ENCODE results near the gene CLEC17A. TPM values are rescaled to one million over a fixed set of nuclear protein-coding genes. Genes with fewer than 3 reads are reported as not detected.

CLEC17A gene
- total RNA-seq, 1 donor: not detected

DNA sequence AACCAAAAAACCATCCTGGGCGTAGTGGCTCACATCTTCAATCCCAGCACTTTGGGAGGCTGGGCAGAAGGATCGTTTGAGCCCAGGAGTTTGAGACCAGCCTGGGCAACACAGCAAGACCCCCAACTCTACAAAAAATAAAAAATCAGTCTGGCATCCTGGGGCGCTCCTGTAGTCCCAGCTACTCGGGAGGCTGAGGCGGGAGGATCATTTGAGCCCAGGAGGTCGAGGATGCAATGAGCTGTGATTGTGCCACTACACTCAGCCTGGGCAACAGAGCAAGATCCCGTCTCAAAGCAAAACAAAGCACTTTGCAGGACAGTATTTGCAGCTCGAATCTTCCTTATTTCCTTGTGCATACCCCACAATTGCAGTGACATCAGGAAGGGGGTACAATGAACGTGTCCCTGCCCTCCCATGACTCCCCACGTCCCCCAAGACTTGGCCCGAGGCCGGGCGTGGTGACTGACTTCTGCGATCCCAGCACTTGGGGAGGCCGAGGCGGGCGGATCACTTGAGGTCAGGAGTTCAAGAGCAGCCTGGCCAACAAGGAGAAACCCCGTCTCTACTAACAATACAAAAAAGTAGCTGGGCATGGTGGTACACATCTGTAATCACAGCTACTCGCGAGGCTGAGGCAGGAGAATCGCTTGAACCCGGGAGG lies 11.9 kb upstream of the CLEC17A start:
- TF ChIP-seq, protein P1, sequence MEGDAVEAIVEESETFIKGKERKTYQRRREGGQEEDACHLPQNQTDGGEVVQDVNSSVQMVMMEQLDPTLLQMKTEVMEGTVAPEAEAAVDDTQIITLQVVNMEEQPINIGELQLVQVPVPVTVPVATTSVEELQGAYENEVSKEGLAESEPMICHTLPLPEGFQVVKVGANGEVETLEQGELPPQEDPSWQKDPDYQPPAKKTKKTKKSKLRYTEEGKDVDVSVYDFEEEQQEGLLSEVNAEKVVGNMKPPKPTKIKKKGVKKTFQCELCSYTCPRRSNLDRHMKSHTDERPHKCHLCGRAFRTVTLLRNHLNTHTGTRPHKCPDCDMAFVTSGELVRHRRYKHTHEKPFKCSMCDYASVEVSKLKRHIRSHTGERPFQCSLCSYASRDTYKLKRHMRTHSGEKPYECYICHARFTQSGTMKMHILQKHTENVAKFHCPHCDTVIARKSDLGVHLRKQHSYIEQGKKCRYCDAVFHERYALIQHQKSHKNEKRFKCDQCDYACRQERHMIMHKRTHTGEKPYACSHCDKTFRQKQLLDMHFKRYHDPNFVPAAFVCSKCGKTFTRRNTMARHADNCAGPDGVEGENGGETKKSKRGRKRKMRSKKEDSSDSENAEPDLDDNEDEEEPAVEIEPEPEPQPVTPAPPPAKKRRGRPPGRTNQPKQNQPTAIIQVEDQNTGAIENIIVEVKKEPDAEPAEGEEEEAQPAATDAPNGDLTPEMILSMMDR (IDR thresholded peaks at IDR 0.05; ENCODE audit: insufficient read depth, low read depth, low read length): no peak
- DNase-seq (ENCODE audit: low read depth): no peak
- H3K4me3 ChIP-seq (ENCODE audit: low read depth, low read length): peak overlapping the region; percentile 73

DNA sequence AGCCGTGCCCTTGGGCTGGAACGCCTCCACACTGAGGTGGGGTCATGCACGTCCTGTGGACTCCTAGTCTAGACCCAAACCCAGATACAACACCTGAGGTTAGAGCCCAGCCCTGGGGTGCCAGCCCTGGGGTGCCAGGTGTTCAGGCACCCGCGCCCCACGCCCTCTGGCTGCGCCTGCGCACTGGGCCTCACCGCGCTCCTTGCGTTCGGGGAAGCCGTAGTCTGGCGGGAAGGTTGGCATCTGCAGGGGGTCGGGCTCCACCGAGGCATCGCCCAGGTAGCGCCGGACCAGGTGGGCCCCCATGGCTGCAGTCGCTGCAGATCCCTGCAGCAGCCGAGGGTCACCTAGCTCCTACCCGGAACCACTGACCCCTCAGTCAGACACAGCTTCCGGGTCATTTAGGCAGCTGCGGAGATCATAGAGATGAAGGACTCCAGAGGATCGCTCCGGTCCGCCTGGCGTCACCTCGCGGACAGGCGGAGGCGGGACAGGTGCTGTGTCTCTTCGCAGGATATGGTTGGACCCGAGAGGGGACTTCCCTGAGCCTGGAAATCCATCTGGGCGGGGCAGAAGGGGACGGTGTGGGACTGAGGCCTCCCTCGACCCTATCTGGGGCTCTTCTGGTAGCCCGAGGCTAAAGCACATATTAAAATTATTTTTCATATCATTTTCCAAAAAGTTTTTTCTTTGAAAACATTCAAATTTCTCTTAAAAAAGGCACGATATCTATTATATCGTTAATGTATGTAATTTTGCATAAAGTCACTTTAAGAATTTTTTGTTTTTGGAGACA lies 11.0 kb upstream of the CLEC17A start, which contains the start of gene NDUFB7:
Gene NDUFB7, minus strand, starts transcription at position 372 of the 796 bp plus-strand sequence. Its CDS starts 66 bp downstream, at position 306.
- TF ChIP-seq, protein P1 (IDR thresholded peaks at IDR 0.05; ENCODE audit: insufficient read depth, low read depth, low read length): peak; percentile 68
- DNase-seq (ENCODE audit: low read depth): peak; percentile 92
- peak within 1 kb of the TSS; percentile 73 for H3K4me3 ChIP-seq (ENCODE audit: low read depth, low read length)

- DNase-seq (ENCODE audit: low read depth): no peak
- no peak overlapping the region for H3K4me3 ChIP-seq (ENCODE audit: low read depth, low read length)
- TF ChIP-seq, protein P1 (IDR thresholded peaks at IDR 0.05; ENCODE audit: insufficient read depth, low read depth, low read length): no peak
These were observed 7.4 kb upstream of the CLEC17A start for GRCh38 chr19:14575428-14575980.

DNA sequence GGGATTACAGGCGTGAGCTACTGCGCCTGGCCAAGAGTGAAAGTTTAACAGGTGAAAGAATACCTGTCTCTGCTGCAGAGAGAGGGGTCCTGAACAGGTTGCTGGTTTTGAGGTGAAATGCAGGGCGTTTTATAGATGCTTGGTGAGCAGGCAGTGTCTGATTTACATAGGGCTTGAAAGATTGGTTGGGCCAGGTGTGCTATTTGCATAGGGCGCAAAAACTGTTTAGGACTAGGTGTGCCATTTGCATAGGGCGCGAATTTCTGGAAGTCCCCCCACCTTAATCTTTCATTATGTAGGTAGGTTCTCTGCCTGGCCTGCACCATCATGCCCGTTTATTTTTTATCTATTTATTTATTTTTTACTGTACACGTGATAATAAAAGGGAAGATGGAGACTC lies 6.5 kb upstream of the CLEC17A start:
- no peak for DNase-seq (ENCODE audit: low read depth)
- H3K4me3 ChIP-seq (ENCODE audit: low read depth, low read length): no peak overlapping the region
- TF ChIP-seq, protein P1 (IDR thresholded peaks at IDR 0.05; ENCODE audit: insufficient read depth, low read depth, low read length): no peak

DNA sequence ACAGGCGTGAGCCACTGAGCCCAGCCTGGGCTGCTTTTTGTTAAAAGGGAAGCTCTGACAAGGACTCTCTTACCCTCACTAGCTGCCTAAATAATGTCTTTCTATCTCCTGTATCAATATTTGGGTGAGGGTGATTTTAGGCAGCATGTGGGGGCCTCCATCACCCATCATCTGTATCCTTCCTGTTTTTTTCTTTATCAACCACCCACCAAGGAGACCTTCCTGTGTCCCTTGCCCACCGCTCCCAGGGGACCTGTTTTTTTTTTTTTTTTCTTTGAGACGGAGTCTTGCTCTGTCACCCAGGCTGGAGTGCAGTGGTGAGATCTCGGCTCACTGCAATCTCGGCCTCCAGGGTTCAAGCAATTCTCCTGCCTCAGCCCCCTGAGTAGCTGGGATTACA lies 5.6 kb upstream of the CLEC17A start:
- H3K4me3 ChIP-seq (ENCODE audit: low read depth, low read length): no peak overlapping the region
- TF ChIP-seq, protein P1 (IDR thresholded peaks at IDR 0.05; ENCODE audit: insufficient read depth, low read depth, low read length): no peak
- DNase-seq (ENCODE audit: low read depth): no peak

DNA sequence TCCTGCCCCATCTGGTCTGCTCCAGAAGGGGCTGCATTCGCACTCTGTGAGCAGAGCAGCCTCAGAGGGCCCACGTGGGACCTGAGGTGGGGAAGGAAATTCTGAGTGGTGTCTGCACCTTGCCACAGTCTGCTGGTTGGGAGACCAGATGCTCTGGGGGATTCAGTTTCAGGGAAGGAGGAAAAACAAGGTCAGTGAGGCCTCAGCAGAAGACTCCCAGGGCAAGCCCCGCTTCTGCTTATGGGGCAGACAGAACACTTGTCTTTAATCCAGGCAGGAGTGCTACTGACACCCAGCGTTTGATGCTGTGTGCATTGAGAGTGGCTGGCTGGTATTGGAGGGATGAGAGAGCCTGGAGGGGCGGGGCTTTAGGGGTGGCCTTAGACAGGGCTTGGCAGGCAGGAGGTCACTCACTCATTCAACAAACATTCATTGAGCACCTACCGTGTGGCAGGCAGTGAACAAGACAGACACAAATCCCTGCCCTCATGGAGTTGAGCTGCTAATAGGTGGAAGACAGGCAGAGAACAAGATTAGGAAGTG lies 4.9 kb upstream of the CLEC17A start:
- TF ChIP-seq, protein P1 (IDR thresholded peaks at IDR 0.05; ENCODE audit: insufficient read depth, low read depth, low read length): no peak
- no peak for DNase-seq (ENCODE audit: low read depth)
- H3K4me3 ChIP-seq (ENCODE audit: low read depth, low read length): no peak overlapping the region

Data from fibroblast of villous mesenchyme (primary cell).